ENCODE measurements around the gene JOSD1. TPM values are rescaled to one million over a fixed set of nuclear protein-coding genes. Genes with fewer than 3 reads are reported as not detected.

JOSD1 gene
- total and polyA plus RNA-seq, 9 of the 15 experiments (the other 6 are each of a cell fraction or from before 2014, with no cell fraction given), result 8.9 to 39.1 (median 30.4) TPM

GRCh38 chr22:38656256-38657044 is 44.3 kb downstream of the JOSD1 start, which contains the start of the genes CBY1 and FAM227A (continued):
- TF ChIP-seq SAFB2 (IDR thresholded peaks at IDR 0.05; ENCODE audit: borderline replicate concordance, low read depth, low read length, severe bottlenecking) (no peak), ZBTB9 (CRISPR knock-in tag; IDR thresholded peaks at IDR 0.05) (no peak), ZFX (CRISPR knock-in tag; IDR thresholded peaks at IDR 0.05) (peak; percentile 66), HBP1 (CRISPR knock-in tag; IDR thresholded peaks at IDR 0.05) (no peak), SIN3B (IDR thresholded peaks at IDR 0.05; ENCODE audit: low read depth) (0 out of 2 replicates have a peak, but pooled peaks have one; percentile 12), ZNF609 (CRISPR knock-in tag; IDR thresholded peaks at IDR 0.05; ENCODE audit: borderline replicate concordance) (no peak), TAF9B (IDR thresholded peaks at IDR 0.05; ENCODE audit: partially characterized antibody) (no peak), FOS (IDR thresholded peaks at IDR 0.05; ENCODE audit: extremely low read depth, insufficient read length) (no peak), FOXK2 (conservative IDR thresholded peaks at IDR 0.05 in 1 of 2, IDR thresholded peaks at IDR 0.05 in 1 of 2; ENCODE audit: low read depth in 2 of 2) (peak in 1 of 2 experiments; percentile 99; a peak in 2 of 4 replicates), VEZF1 (CRISPR knock-in tag; IDR thresholded peaks at IDR 0.05) (peak; percentile 58), ELK3 (CRISPR knock-in tag; IDR thresholded peaks at IDR 0.05) (no peak), JUND (IDR thresholded peaks at IDR 0.05; ENCODE audit: borderline replicate concordance, low read depth, low read length) (peak; percentile 98), JUND (tag; IDR thresholded peaks at IDR 0.05; ENCODE audit: borderline replicate concordance, low read depth, low read length) (no peak), RBFOX2 (IDR thresholded peaks at IDR 0.05; ENCODE audit: low read depth, low read length) (peak; percentile 69), HEY1 (CRISPR knock-in tag; IDR thresholded peaks at IDR 0.05; ENCODE audit: borderline replicate concordance) (no peak), SREBF2 (CRISPR knock-in tag; IDR thresholded peaks at IDR 0.05) (no peak)

Measured in K562 (cell line).